ENCODE results near the gene ACOXL.

The ACOXL gene

GRCh38 chr2:111161971-111162370, 429.6 kb downstream of the ACOXL start:
- Histone ChIP-seq H4K8ac (ENCODE audit: low read length) (no peak overlapping the region), H2AFZ (ENCODE audit: low read depth, low read length) (no peak overlapping the region), H2BK15ac (ENCODE audit: low read depth, poor library complexity, severe bottlenecking) (no peak overlapping the region), H3K9me3 (ENCODE audit: control insufficient read depth, low read length) (no peaks in the 10 kb centered on the region), H2BK12ac (ENCODE audit: low read length in 2 of 2) (peak overlapping the region in 1 of 2 experiments; percentile 29), H3K14ac (ENCODE audit: low read length in 2 of 2) (no peak overlapping the region), H3K9ac (ENCODE audit: low read length) (no peak overlapping the region), H3K27ac (ENCODE audit: low read length, poor library complexity, severe bottlenecking) (no peak overlapping the region), H2AK5ac (ENCODE audit: low read length, severe bottlenecking) (no peak overlapping the region), H3K27me3 (ENCODE audit: control insufficient read depth in 1 of 2, insufficient read depth in 1 of 2, low read length in 2 of 2) (no peaks in the 10 kb centered on the region), H2BK120ac (ENCODE audit: low read depth, low read length) (no peak overlapping the region), H2BK5ac (ENCODE audit: low read depth, low read length, poor library complexity, severe bottlenecking) (no peak overlapping the region), H3K4me1 (ENCODE audit: control insufficient read depth, insufficient read depth, low read depth, low read length) (peaks cover 25% of the 10 kb centered on the region), H3K18ac (ENCODE audit: low read depth in 1 of 2, low read length in 2 of 2) (peak overlapping the region in 1 of 2 experiments; percentile 18), H3K4ac (ENCODE audit: low read depth in 1 of 2, low read length in 2 of 2) (peak overlapping the region in 1 of 2 experiments; percentile 26), H3K36me3 (ENCODE audit: control insufficient read depth in 1 of 2, insufficient read depth in 2 of 2, low read depth in 1 of 2, low read length in 2 of 2) (peaks cover 0 to 48% of the 10 kb centered on the region in 2 experiments), H3K23ac (ENCODE audit: low read length in 2 of 2) (no peak overlapping the region), H3K79me1 (replicated peaks; ENCODE audit: low read length, poor library complexity, severe bottlenecking) (peaks cover 37% of the 10 kb centered on the region), H3K4me3 (ENCODE audit: insufficient read depth in 1 of 2, low read depth in 1 of 2, low read length in 2 of 2) (no peak overlapping the region), H3K4me2 (ENCODE audit: low read length, poor library complexity, severe bottlenecking) (no peak overlapping the region), H4K91ac (ENCODE audit: low read length) (no peak overlapping the region)
- WGBS: 97% methylated on average over 12 of the region's 12 CpGs
- DNase-seq: no peak

DNA sequence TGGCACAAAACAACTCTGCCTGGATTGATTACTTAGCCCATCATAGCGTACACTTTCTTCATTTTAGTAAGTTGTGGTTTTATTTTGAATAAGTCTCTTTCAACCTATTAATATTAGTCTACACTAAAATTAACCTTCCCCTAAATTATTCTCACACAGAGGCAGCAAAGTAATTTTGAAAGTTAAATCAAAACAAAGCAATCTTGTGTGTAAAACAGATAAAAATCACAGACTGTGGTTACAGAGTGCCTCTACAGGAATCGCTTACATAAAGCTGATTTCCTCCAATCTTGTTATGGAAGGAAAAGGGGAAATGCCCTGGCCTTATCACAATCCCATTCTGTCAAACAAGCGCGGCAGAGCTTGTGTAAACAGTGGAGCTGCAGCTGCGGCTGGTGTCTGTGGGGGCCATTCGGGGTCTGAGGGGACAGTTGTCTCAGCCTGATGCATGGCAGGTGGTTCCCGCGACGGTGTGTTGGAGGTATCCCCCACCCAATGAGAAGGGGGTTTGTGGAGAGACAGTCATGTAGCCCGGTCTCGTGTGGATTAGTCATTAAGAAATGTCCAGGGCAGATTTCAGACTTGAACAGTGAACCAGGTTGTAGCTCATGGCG, 430.5 kb downstream of the ACOXL start:
- no peaks in the 10 kb centered on the region for H3K9me3 ChIP-seq (ENCODE audit: control insufficient read depth, low read length)
- H3K27ac ChIP-seq (ENCODE audit: low read length, poor library complexity, severe bottlenecking): no peak overlapping the region
- peak overlapping the region; percentile 64 for H2AK5ac ChIP-seq (ENCODE audit: low read length, severe bottlenecking)
- no peak overlapping the region for H3K14ac ChIP-seq (ENCODE audit: low read length in 2 of 2)
- peak overlapping the region in 1 of 2 experiments; percentile 46 for H2BK12ac ChIP-seq (ENCODE audit: low read length in 2 of 2)
- no peak overlapping the region for H3K4me3 ChIP-seq (ENCODE audit: insufficient read depth in 1 of 2, low read depth in 1 of 2, low read length in 2 of 2)
- H3K4me2 ChIP-seq (ENCODE audit: low read length, poor library complexity, severe bottlenecking): no peak overlapping the region
- peak; percentile 52 for DNase-seq
- no peak overlapping the region for H3K23ac ChIP-seq (ENCODE audit: low read length in 2 of 2)
- no peaks in the 10 kb centered on the region for H3K27me3 ChIP-seq (ENCODE audit: control insufficient read depth in 1 of 2, insufficient read depth in 1 of 2, low read length in 2 of 2)
- H4K8ac ChIP-seq (ENCODE audit: low read length): no peak overlapping the region
- H2BK5ac ChIP-seq (ENCODE audit: low read depth, low read length, poor library complexity, severe bottlenecking): no peak overlapping the region
- H4K91ac ChIP-seq (ENCODE audit: low read length): no peak overlapping the region
- WGBS: 50% methylated on average over 11 of the region's 12 CpGs
- no peak overlapping the region for H2AFZ ChIP-seq (ENCODE audit: low read depth, low read length)
- no peak overlapping the region for H2BK120ac ChIP-seq (ENCODE audit: low read depth, low read length)
- H3K4me1 ChIP-seq (ENCODE audit: control insufficient read depth, insufficient read depth, low read depth, low read length): peaks cover 29% of the 10 kb centered on the region
- H2BK15ac ChIP-seq (ENCODE audit: low read depth, poor library complexity, severe bottlenecking): no peak overlapping the region
- no peak overlapping the region for H3K18ac ChIP-seq (ENCODE audit: low read depth in 1 of 2, low read length in 2 of 2)
- H3K79me1 ChIP-seq (replicated peaks; ENCODE audit: low read length, poor library complexity, severe bottlenecking): peaks cover 33% of the 10 kb centered on the region
- peaks cover 0 to 45% of the 10 kb centered on the region in 2 experiments for H3K36me3 ChIP-seq (ENCODE audit: control insufficient read depth in 1 of 2, insufficient read depth in 2 of 2, low read depth in 1 of 2, low read length in 2 of 2)
- H3K4ac ChIP-seq (ENCODE audit: low read depth in 1 of 2, low read length in 2 of 2): peak overlapping the region in 1 of 2 experiments; percentile 5
- no peak overlapping the region for H3K9ac ChIP-seq (ENCODE audit: low read length)

DNA sequence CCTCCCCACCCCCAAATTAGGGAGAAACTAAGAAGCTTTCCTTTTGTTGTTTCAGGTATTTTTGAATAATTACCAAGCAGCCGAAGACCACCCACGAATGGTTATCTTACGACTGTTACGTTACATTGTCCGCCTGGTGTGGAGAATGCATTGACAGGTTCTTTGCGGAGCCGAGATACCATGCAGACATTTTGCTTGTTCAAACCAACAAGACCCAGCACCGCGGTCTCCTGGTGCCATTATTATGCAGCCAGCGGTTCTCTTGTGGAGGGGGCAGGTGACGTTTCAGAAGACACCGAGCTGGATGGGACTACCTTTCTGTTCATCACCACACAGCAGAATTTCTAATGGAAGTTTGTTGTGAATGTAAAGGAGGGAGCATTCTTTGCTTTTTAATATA, 431.7 kb downstream of the ACOXL start:
- H3K4me1 ChIP-seq (ENCODE audit: control insufficient read depth, insufficient read depth, low read depth, low read length): peaks cover 32% of the 10 kb centered on the region
- no peak overlapping the region for H3K4me3 ChIP-seq (ENCODE audit: insufficient read depth in 1 of 2, low read depth in 1 of 2, low read length in 2 of 2)
- no peak overlapping the region for H3K18ac ChIP-seq (ENCODE audit: low read depth in 1 of 2, low read length in 2 of 2)
- no peak overlapping the region for H2BK120ac ChIP-seq (ENCODE audit: low read depth, low read length)
- no peak overlapping the region for H3K4ac ChIP-seq (ENCODE audit: low read depth in 1 of 2, low read length in 2 of 2)
- no peak overlapping the region for H4K91ac ChIP-seq (ENCODE audit: low read length)
- no peaks in the 10 kb centered on the region for H3K9me3 ChIP-seq (ENCODE audit: control insufficient read depth, low read length)
- peaks cover 0 to 37% of the 10 kb centered on the region in 2 experiments for H3K36me3 ChIP-seq (ENCODE audit: control insufficient read depth in 1 of 2, insufficient read depth in 2 of 2, low read depth in 1 of 2, low read length in 2 of 2)
- H2BK15ac ChIP-seq (ENCODE audit: low read depth, poor library complexity, severe bottlenecking): no peak overlapping the region
- no peak for DNase-seq
- H2AK5ac ChIP-seq (ENCODE audit: low read length, severe bottlenecking): no peak overlapping the region
- H4K8ac ChIP-seq (ENCODE audit: low read length): no peak overlapping the region
- no peak overlapping the region for H2AFZ ChIP-seq (ENCODE audit: low read depth, low read length)
- H2BK5ac ChIP-seq (ENCODE audit: low read depth, low read length, poor library complexity, severe bottlenecking): no peak overlapping the region
- peaks cover 30% of the 10 kb centered on the region for H3K79me1 ChIP-seq (replicated peaks; ENCODE audit: low read length, poor library complexity, severe bottlenecking)
- 92% methylated on average over 11 of the region's 12 CpGs for WGBS
- H2BK12ac ChIP-seq (ENCODE audit: low read length in 2 of 2): no peak overlapping the region
- H3K9ac ChIP-seq (ENCODE audit: low read length): no peak overlapping the region
- H3K4me2 ChIP-seq (ENCODE audit: low read length, poor library complexity, severe bottlenecking): no peak overlapping the region
- no peak overlapping the region for H3K27ac ChIP-seq (ENCODE audit: low read length, poor library complexity, severe bottlenecking)
- no peak overlapping the region for H3K14ac ChIP-seq (ENCODE audit: low read length in 2 of 2)
- no peak overlapping the region for H3K23ac ChIP-seq (ENCODE audit: low read length in 2 of 2)
- no peaks in the 10 kb centered on the region for H3K27me3 ChIP-seq (ENCODE audit: control insufficient read depth in 1 of 2, insufficient read depth in 1 of 2, low read length in 2 of 2)

DNA sequence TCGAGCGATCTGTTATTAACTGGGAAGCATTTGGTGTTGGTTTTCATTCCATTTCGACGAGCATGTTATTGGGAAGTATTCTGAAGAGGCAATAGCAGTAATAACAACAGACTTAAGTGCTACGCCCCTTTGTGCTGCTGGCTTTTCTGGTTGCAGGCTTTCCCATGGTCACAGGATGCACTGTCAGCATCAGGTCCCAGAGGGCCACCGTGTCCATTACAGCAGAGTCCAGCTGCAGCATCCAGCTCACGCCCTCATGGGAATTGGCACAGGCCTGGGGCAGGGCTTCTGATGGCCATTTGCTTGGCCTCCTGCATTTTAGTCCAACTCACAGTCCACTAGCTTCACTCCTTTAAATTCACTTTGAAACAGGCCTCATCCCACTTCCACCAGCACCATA, 432.7 kb downstream of the ACOXL start:
- Histone ChIP-seq H2BK15ac (ENCODE audit: low read depth, poor library complexity, severe bottlenecking) (no peak overlapping the region), H2BK12ac (ENCODE audit: low read length in 2 of 2) (peak overlapping the region in 1 of 2 experiments; percentile 6), H2BK120ac (ENCODE audit: low read depth, low read length) (no peak overlapping the region), H3K4me1 (ENCODE audit: control insufficient read depth, insufficient read depth, low read depth, low read length) (peaks cover 30% of the 10 kb centered on the region), H2BK5ac (ENCODE audit: low read depth, low read length, poor library complexity, severe bottlenecking) (no peak overlapping the region), H3K9me3 (ENCODE audit: control insufficient read depth, low read length) (no peaks in the 10 kb centered on the region), H3K4me2 (ENCODE audit: low read length, poor library complexity, severe bottlenecking) (no peak overlapping the region), H3K79me1 (replicated peaks; ENCODE audit: low read length, poor library complexity, severe bottlenecking) (peaks cover 25% of the 10 kb centered on the region), H3K27me3 (ENCODE audit: control insufficient read depth in 1 of 2, insufficient read depth in 1 of 2, low read length in 2 of 2) (no peaks in the 10 kb centered on the region), H4K8ac (ENCODE audit: low read length) (no peak overlapping the region), H3K4ac (ENCODE audit: low read depth in 1 of 2, low read length in 2 of 2) (no peak overlapping the region), H3K23ac (ENCODE audit: low read length in 2 of 2) (no peak overlapping the region), H3K14ac (ENCODE audit: low read length in 2 of 2) (no peak overlapping the region), H3K27ac (ENCODE audit: low read length, poor library complexity, severe bottlenecking) (no peak overlapping the region), H3K18ac (ENCODE audit: low read depth in 1 of 2, low read length in 2 of 2) (peak overlapping the region in 1 of 2 experiments; percentile 11), H2AFZ (ENCODE audit: low read depth, low read length) (no peak overlapping the region), H3K9ac (ENCODE audit: low read length) (no peak overlapping the region), H2AK5ac (ENCODE audit: low read length, severe bottlenecking) (no peak overlapping the region), H3K36me3 (ENCODE audit: control insufficient read depth in 1 of 2, insufficient read depth in 2 of 2, low read depth in 1 of 2, low read length in 2 of 2) (peaks cover 0 to 29% of the 10 kb centered on the region in 2 experiments), H4K91ac (ENCODE audit: low read length) (no peak overlapping the region), H3K4me3 (ENCODE audit: insufficient read depth in 1 of 2, low read depth in 1 of 2, low read length in 2 of 2) (no peak overlapping the region)
- DNase-seq: no peak
- WGBS: 64% methylated on average over 7 of the region's 7 CpGs

Data from mesenchymal stem cell (in vitro differentiated cells and primary cell).